Suppressor macrophage treated with lipopolysaccharide for 4 hours (primary cell): ENCODE results near the gene CDYL.
"Not testable (repeated sequence)": the region's sequence is repeated elsewhere in the genome, so short reads cannot be mapped to it uniquely, and the experiment has no call there.

Source experiments
- DNase-seq: peaks from one replicate; pipeline ENCODE4 v3.0.0-alpha.2; 2020

CDYL gene

GRCh38 chr6:4848382-4849068 is 72.3 kb downstream of the CDYL start:
- no peak for DNase-seq

GRCh38 chr6:4849226-4850022 is 73.2 kb downstream of the CDYL start:
- no peak for DNase-seq

- no peak for DNase-seq
Measured at GRCh38 chr6:4851035-4851434, 74.8 kb downstream of the CDYL start.

DNA sequence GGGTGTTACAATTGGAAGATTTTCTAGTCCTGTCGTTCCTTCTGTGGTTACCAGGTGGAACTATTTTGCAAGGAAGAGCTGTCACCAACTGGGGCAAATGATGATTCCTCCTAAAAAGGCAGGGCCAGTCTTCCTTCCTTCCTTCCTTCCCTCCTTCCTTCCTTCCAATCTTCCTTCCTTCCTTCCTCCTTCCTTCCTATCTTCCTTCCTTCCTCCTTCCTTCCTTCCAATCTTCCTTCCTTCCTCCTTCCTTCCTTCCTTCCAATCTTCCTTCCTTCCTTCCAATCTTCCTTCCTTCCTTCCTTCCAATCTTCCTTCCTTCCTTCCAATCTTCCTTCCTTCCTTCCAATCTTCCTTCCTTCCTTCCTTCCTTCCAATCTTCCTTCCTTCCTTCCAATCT is 76.0 kb downstream of the CDYL start:
- DNase-seq: not testable (repeated sequence)

DNA sequence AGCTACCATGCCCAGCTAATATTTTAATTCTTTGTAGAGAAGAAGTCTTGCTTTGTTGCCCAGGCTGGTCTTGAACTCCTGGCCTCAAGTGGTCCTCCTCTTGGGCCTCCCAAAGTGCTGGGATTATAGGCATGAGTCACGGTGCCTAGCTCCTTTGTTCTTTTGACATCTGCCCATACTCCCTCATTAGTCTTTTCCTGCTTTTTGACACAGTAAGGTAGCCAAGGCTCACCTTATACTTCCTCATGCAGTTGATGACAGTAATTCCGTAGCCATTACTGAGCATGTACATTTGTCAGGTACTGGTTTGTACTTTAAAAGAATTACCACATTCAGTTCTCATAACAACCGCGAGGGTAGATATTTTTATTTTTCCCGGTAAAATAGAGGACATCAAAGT is 76.7 kb downstream of the CDYL start:
- no peak for DNase-seq

GRCh38 chr6:4853349-4853748 is 77.1 kb downstream of the CDYL start:
- DNase-seq: no peak

- peak; percentile 31 for DNase-seq
Measured at GRCh38 chr6:4853782-4854511, 77.7 kb downstream of the CDYL start.

GRCh38 chr6:4856785-4857184 is 80.6 kb downstream of the CDYL start:
- DNase-seq: no peak

GRCh38 chr6:4858194-4859015 is 82.2 kb downstream of the CDYL start:
- peak; percentile 39 for DNase-seq

DNA sequence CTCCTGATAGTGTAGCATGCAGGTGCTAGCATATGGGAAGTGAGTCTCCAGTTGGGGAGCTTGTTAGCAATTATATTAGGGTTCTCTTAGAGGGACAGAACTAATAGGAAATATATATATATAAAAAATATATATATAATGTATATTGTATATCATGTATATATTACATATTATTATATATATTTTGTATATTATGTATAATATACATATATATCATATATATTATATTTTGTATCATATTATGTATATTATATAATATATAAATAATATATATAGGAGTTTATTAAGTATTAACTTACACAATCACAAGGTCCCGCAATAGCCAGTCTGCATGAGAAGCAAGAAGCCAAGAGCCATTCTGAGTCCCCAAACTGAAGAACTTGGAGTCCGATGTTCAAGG is 84.2 kb downstream of the CDYL start:
- no peak for DNase-seq

DNA sequence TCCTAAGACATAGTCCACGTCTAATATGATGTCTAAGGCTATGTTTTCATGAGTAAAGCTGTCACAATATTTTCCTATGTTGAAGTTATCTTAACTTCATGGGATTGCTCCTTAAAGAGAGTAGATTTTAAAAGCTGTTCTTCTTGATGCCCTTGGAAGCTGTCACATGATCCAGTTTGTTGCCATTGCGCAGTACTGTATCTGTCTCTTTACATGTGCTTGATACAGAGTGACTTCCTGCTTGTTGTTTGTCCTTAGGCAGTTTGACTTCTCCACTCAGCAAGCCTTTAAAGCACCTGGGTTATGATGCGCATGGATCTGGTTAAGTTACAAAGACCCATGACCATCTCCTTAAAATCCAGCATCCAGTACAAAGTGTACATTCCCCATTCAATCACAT is 85.4 kb downstream of the CDYL start:
- DNase-seq: no peak

GRCh38 chr6:4864519-4864918 is 88.3 kb downstream of the CDYL start:
- DNase-seq: peak; percentile 61

GRCh38 chr6:4865006-4865405 is 88.8 kb downstream of the CDYL start:
- DNase-seq: not testable (repeated sequence)

DNA sequence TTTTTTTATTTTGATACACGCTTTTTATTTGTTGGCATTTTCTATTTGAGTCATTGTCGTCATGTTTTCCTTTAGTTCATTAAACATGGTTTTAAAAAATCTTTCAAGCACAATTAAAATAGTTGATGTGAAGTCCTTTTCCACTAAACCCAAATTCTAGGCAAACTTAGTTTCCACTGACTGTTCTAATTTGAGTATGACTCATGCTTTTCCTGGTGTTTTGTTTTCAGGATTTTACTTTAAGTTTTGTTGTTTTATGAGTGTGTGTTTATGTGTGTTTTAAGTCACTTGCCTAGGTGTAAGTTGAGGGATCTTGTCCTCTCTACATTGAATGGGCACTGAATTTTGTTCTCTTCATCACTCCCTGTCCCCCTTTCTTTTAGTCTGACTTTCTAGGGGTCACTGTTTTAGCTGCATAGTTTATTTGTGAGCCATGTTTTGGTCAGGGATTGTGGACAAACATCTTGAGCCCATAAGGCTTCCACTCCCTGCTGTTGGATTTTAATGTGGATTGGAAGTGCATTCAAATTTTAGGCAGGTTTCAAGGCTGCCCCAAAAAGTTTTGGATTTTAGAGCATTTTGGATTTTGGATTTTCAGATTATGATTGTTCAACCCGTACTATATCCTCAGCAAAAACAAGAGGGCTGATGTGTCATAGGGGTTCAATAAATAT is 94.8 kb downstream of the CDYL start:
- no peak for DNase-seq

- DNase-seq: no peak
Measured at GRCh38 chr6:4871825-4872224, 95.6 kb downstream of the CDYL start.

DNA sequence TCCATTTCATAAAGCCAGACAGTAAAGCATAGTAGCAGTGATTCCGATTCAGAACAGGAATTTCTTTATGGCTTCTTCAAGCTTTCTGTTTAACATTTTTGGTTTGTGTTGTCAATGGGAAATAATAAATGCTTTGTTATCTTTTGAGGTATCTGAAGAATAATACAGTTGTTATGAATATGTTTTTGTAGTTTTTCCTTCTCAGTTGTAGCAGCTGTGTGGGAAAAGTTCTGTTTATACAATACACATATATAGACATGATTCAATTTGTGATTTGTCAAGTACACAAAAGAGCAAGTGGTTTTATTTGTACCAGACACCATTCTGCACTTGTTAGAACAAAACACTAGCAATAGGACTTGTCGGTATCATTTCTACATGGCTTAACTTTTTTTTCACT is 96.6 kb downstream of the CDYL start:
- DNase-seq: no peak

DNA sequence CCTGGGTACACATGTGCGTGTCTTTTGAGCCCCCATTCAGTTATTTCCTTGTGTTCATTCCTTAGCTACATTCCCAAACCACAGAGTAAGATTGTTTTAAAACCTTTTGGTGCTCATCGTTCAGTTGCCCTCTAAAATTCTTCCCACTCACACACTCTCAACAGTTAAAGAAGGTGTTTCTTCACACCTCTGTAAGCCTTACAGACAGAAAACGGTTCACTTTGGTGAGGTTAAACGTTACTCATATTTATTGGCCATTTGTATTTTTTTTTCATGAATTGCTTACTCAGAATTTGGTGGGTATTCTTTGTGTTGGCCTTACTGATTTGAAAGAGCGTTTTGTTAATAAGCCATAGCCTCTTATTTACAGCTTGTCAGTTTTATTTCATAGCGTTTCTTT is 97.7 kb downstream of the CDYL start:
- no peak for DNase-seq

DNA sequence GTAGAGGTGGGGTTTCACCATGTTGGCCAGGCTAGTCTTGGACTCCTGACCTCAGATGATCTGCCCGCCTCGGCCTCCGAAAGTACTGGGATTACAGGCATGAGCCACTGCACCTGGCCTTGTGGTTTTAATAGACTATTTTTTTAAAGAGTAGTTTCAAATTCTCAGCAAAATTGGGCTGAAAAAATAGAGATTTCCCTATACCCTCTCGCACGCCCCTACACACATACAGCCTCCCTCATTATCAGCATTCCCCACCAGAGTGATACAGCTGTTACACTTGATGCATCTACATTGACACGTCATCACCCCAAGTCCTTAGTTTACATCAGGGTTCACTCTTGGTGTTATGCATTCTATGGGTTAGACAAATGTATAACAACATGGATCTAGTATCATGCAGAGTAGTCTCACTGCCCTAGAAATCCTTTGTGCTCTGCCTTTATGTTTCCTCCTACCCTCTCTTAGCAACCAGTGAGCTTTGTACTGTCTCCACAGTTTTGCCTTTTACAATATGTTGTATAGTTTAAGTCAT is 103.6 kb downstream of the CDYL start:
- no peak for DNase-seq

DNA sequence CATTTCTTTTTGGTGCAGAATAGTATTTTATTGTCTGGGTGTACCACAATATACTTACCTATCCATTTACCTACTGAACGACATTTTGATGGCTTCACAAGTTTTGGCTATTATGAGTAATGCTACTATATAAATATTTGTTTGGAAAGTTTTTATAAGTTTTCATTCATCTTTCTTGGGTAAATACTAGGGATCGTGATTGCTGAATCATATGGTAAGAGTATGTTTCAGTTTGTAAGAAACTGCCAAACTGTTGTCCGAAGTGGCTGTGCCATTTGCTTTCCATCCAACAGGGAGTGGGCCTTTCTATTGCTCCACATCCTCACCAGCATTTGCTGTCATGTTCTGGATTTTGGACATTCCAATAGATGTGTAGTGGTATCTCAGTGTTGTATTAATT is 104.2 kb downstream of the CDYL start:
- DNase-seq: no peak

GRCh38 chr6:4883298-4883697 is 107.1 kb downstream of the CDYL start:
- no peak for DNase-seq

DNA sequence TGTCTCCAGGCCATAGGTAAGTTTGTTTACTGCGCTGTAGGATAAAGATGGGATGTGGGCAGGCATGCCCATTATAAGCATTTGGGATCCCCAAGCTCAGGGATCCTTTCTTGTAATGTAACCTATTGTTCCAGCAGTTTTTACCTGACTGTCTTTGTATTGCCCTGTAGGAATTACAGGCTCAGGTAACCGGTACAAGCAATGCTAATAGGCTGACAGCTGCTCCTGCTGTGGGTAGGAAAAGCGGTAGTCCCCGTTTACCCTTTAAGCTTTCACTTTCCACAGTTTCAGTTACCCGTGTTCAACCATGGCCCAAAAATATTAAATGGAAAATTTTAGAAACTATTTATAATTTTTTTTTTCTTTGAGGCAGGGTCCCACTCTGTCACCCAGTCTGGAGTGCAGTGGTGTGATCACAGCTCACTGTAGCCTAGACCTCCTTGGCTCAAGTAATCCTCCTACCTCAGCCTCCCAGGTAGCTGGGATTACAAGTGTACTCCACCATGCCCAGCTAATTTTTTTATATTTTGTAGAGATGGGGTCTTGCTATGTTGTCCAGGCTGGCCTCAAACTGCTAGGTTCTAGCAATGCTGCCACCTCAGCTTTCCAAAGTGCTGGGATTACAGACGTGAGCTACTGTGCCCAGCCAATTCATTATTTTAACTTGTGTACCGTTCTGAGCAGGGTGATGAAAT is 108.6 kb downstream of the CDYL start:
- DNase-seq: no peak
